ENCODE results near the gene DNAAF3. TPM values are rescaled to one million over a fixed set of nuclear protein-coding genes. Genes with fewer than 3 reads are reported as not detected.

The DNAAF3 gene
- total RNA-seq, 1 experiment from 2014 or later: 14.0 TPM

Other genes with a start within 250 kb of the DNAAF3 start
- 0.02 TPM in 1 of 2 replicates, not detected in the other for gene NLRP7, start 219.1 kb downstream of the DNAAF3 start, total RNA-seq (2014; rRNA removed; shearing (Covaris generic))
- not detected in 2 replicates for gene NLRP2, start 200.2 kb downstream of the DNAAF3 start, total RNA-seq (2014; rRNA removed; shearing (Covaris generic))
- gene GP6, start 128.3 kb downstream of the DNAAF3 start, total RNA-seq (2014; rRNA removed; shearing (Covaris generic)): 15.1 and 16.7 TPM in 2 replicates
- 29.9 and 30.5 TPM in 2 replicates for gene RDH13, start 103.5 kb downstream of the DNAAF3 start, total RNA-seq (2014; rRNA removed; shearing (Covaris generic))
- 1.4 and 1.7 TPM in 2 replicates for gene EPS8L1, start 90.7 kb downstream of the DNAAF3 start, total RNA-seq (2014; rRNA removed; shearing (Covaris generic))
- 26.2 and 30.5 TPM in 2 replicates for gene PPP1R12C, start 49.0 kb downstream of the DNAAF3 start, total RNA-seq (2014; rRNA removed; shearing (Covaris generic))
- gene TNNT1, start 17.4 kb downstream of the DNAAF3 start, total RNA-seq (2014; rRNA removed; shearing (Covaris generic)): 599 and 612 TPM in 2 replicates
- 2.4 and 2.5 TPM in 2 replicates for gene TNNI3, start 8.9 kb downstream of the DNAAF3 start, total RNA-seq (2014; rRNA removed; shearing (Covaris generic))
- 0.36 TPM in 1 of 2 replicates, not detected in the other for gene SYT5, start 13.7 kb upstream of the DNAAF3 start, total RNA-seq (2014; rRNA removed; shearing (Covaris generic))
- 0.94 and 1.4 TPM in 2 replicates for gene PTPRH, start 42.9 kb upstream of the DNAAF3 start, total RNA-seq (2014; rRNA removed; shearing (Covaris generic))
- gene TMEM86B, start 62.1 kb upstream of the DNAAF3 start, total RNA-seq (2014; rRNA removed; shearing (Covaris generic)): 2.3 and 2.5 TPM in 2 replicates
- gene PPP6R1, start 92.4 kb upstream of the DNAAF3 start, total RNA-seq (2014; rRNA removed; shearing (Covaris generic)): 39.5 and 44.9 TPM in 2 replicates
- gene HSPBP1, start 113.5 kb upstream of the DNAAF3 start, total RNA-seq (2014; rRNA removed; shearing (Covaris generic)): 39.3 and 40.8 TPM in 2 replicates
- 13.2 and 15.8 TPM in 2 replicates for gene BRSK1, start 117.4 kb upstream of the DNAAF3 start, total RNA-seq (2014; rRNA removed; shearing (Covaris generic))
- not detected in 2 replicates for gene TMEM150B, start 158.7 kb upstream of the DNAAF3 start, total RNA-seq (2014; rRNA removed; shearing (Covaris generic))
- gene KMT5C, start 173.3 kb upstream of the DNAAF3 start, total RNA-seq (2014; rRNA removed; shearing (Covaris generic)): 21.2 and 21.6 TPM in 2 replicates
- gene COX6B2, start 188.1 kb upstream of the DNAAF3 start, total RNA-seq (2014; rRNA removed; shearing (Covaris generic)): 0.45 TPM in 1 of 2 replicates, not detected in the other
- not detected in 2 replicates for gene GARIN5B, start 196.6 kb upstream of the DNAAF3 start, total RNA-seq (2014; rRNA removed; shearing (Covaris generic))
- gene IL11, start 203.8 kb upstream of the DNAAF3 start, total RNA-seq (2014; rRNA removed; shearing (Covaris generic)): 16.7 and 17.8 TPM in 2 replicates
- gene TMEM190, start 210.2 kb upstream of the DNAAF3 start, total RNA-seq (2014; rRNA removed; shearing (Covaris generic)): not detected in 2 replicates
- gene TMEM238, start 217.7 kb upstream of the DNAAF3 start, total RNA-seq (2014; rRNA removed; shearing (Covaris generic)): 0.14 and 0.25 TPM in 2 replicates
- gene RPL28, start 219.3 kb upstream of the DNAAF3 start, total RNA-seq (2014; rRNA removed; shearing (Covaris generic)): 612 and 617 TPM in 2 replicates
- gene UBE2S, start 241.2 kb upstream of the DNAAF3 start, total RNA-seq (2014; rRNA removed; shearing (Covaris generic)): 509 and 566 TPM in 2 replicates